ENCODE measurements around the gene PLAAT4. TPM values are rescaled to one million over a fixed set of nuclear protein-coding genes. Genes with fewer than 3 reads are reported as not detected.
A peak's percentile ranks its signal among the peaks of the same experiment; 100 is the strongest.

The PLAAT4 gene
- total and polyA plus RNA-seq, 2 experiments from 2014 or later: 0.69 to 4.6 TPM

GRCh38 chr11:63503492-63503891, 33.1 kb upstream of the PLAAT4 start:
- Histone ChIP-seq H3K27ac (ENCODE audit: low read depth) (no peak overlapping the region), H3K4me3 (no peak overlapping the region), H3K27me3 (ENCODE audit: insufficient read depth) (no peaks in the 10 kb centered on the region), H2AFZ (no peak overlapping the region), H3F3A (replicated peaks; ENCODE audit: low read depth) (no peaks in the 10 kb centered on the region; the same call in 1 of the 2 replicates), H3K9me2 (ENCODE audit: insufficient read depth) (peaks cover 6% of the 10 kb centered on the region; the same call in 1 of the 2 replicates), H3K4me2 (peak overlapping the region; percentile 54), H3K4me1 (ENCODE audit: insufficient read depth) (peaks cover 26% of the 10 kb centered on the region), H4K20me1 (replicated peaks; ENCODE audit: insufficient read depth) (no peaks in the 10 kb centered on the region), H3K36me3 (ENCODE audit: insufficient read depth) (peaks cover 12% of the 10 kb centered on the region; the same call in 1 of the 2 replicates), H3K79me2 (replicated peaks; ENCODE audit: insufficient read depth) (no peaks in the 10 kb centered on the region)
- peaks cover 9% of the 10 kb centered on the region for H3K27me3 Mint-ChIP-seq (ENCODE audit: insufficient read depth, low read depth, poor library complexity)
- peaks cover 39% of the 10 kb centered on the region for H3K36me3 Mint-ChIP-seq (ENCODE audit: low read depth)
- H3K4me3 Mint-ChIP-seq: no peak overlapping the region
- H3K9me3 Mint-ChIP-seq: peaks cover 44% of the 10 kb centered on the region
- no peak for ATAC-seq
- DNase-seq (ENCODE audit: low spot score): no peak
- no peak overlapping the region for H3K27ac Mint-ChIP-seq
- H3K4me1 Mint-ChIP-seq: peaks cover 43% of the 10 kb centered on the region
- TF ChIP-seq, protein P1, sequence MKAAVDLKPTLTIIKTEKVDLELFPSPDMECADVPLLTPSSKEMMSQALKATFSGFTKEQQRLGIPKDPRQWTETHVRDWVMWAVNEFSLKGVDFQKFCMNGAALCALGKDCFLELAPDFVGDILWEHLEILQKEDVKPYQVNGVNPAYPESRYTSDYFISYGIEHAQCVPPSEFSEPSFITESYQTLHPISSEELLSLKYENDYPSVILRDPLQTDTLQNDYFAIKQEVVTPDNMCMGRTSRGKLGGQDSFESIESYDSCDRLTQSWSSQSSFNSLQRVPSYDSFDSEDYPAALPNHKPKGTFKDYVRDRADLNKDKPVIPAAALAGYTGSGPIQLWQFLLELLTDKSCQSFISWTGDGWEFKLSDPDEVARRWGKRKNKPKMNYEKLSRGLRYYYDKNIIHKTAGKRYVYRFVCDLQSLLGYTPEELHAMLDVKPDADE (IDR thresholded peaks at IDR 0.05): no peak
- TF ChIP-seq ZNF114 (CRISPR knock-in tag; IDR thresholded peaks at IDR 0.05) (no peak), JUNB (IDR thresholded peaks at IDR 0.05; ENCODE audit: unreplicated experiment) (no peak), ZNF331 (CRISPR knock-in tag; IDR thresholded peaks at IDR 0.05; ENCODE audit: low read depth) (no peak)
- TF ChIP-seq, protein P2, sequence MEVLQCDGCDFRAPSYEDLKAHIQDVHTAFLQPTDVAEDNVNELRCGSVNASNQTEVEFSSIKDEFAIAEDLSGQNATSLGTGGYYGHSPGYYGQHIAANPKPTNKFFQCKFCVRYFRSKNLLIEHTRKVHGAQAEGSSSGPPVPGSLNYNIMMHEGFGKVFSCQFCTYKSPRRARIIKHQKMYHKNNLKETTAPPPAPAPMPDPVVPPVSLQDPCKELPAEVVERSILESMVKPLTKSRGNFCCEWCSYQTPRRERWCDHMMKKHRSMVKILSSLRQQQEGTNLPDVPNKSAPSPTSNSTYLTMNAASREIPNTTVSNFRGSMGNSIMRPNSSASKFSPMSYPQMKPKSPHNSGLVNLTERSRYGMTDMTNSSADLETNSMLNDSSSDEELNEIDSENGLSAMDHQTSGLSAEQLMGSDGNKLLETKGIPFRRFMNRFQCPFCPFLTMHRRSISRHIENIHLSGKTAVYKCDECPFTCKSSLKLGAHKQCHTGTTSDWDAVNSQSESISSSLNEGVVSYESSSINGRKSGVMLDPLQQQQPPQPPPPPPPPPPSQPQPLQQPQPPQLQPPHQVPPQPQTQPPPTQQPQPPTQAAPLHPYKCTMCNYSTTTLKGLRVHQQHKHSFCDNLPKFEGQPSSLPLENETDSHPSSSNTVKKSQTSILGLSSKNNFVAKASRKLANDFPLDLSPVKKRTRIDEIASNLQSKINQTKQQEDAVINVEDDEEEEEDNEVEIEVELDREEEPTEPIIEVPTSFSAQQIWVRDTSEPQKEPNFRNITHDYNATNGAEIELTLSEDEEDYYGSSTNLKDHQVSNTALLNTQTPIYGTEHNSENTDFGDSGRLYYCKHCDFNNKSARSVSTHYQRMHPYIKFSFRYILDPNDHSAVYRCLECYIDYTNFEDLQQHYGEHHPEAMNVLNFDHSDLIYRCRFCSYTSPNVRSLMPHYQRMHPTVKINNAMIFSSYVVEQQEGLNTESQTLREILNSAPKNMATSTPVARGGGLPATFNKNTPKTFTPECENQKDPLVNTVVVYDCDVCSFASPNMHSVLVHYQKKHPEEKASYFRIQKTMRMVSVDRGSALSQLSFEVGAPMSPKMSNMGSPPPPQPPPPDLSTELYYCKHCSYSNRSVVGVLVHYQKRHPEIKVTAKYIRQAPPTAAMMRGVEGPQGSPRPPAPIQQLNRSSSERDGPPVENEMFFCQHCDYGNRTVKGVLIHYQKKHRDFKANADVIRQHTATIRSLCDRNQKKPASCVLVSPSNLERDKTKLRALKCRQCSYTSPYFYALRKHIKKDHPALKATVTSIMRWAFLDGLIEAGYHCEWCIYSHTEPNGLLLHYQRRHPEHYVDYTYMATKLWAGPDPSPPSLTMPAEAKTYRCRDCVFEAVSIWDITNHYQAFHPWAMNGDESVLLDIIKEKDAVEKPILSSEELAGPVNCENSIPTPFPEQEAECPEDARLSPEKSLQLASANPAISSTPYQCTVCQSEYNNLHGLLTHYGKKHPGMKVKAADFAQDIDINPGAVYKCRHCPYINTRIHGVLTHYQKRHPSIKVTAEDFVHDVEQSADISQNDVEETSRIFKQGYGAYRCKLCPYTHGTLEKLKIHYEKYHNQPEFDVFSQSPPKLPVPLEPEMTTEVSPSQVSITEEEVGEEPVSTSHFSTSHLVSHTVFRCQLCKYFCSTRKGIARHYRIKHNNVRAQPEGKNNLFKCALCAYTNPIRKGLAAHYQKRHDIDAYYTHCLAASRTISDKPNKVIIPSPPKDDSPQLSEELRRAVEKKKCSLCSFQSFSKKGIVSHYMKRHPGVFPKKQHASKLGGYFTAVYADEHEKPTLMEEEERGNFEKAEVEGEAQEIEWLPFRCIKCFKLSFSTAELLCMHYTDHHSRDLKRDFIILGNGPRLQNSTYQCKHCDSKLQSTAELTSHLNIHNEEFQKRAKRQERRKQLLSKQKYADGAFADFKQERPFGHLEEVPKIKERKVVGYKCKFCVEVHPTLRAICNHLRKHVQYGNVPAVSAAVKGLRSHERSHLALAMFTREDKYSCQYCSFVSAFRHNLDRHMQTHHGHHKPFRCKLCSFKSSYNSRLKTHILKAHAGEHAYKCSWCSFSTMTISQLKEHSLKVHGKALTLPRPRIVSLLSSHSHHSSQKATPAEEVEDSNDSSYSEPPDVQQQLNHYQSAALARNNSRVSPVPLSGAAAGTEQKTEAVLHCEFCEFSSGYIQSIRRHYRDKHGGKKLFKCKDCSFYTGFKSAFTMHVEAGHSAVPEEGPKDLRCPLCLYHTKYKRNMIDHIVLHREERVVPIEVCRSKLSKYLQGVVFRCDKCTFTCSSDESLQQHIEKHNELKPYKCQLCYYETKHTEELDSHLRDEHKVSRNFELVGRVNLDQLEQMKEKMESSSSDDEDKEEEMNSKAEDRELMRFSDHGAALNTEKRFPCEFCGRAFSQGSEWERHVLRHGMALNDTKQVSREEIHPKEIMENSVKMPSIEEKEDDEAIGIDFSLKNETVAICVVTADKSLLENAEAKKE (CRISPR knock-in tag; IDR thresholded peaks at IDR 0.05): no peak
- TF ChIP-seq, protein P3, sequence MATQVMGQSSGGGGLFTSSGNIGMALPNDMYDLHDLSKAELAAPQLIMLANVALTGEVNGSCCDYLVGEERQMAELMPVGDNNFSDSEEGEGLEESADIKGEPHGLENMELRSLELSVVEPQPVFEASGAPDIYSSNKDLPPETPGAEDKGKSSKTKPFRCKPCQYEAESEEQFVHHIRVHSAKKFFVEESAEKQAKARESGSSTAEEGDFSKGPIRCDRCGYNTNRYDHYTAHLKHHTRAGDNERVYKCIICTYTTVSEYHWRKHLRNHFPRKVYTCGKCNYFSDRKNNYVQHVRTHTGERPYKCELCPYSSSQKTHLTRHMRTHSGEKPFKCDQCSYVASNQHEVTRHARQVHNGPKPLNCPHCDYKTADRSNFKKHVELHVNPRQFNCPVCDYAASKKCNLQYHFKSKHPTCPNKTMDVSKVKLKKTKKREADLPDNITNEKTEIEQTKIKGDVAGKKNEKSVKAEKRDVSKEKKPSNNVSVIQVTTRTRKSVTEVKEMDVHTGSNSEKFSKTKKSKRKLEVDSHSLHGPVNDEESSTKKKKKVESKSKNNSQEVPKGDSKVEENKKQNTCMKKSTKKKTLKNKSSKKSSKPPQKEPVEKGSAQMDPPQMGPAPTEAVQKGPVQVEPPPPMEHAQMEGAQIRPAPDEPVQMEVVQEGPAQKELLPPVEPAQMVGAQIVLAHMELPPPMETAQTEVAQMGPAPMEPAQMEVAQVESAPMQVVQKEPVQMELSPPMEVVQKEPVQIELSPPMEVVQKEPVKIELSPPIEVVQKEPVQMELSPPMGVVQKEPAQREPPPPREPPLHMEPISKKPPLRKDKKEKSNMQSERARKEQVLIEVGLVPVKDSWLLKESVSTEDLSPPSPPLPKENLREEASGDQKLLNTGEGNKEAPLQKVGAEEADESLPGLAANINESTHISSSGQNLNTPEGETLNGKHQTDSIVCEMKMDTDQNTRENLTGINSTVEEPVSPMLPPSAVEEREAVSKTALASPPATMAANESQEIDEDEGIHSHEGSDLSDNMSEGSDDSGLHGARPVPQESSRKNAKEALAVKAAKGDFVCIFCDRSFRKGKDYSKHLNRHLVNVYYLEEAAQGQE (IDR thresholded peaks at IDR 0.05; ENCODE audit: unreplicated experiment): no peak
